ENCODE measurements around the gene SCGB3A2. TPM values are rescaled to one million over a fixed set of nuclear protein-coding genes. Genes with fewer than 3 reads are reported as not detected.

The SCGB3A2 gene
- not detected for total RNA-seq

GRCh38 chr5:147878066-147878759, at the start of gene SCGB3A2:
TSS of gene SCGB3A2 (plus strand) at chr5:147878711. CDS start at chr5:147878804, 93 bp downstream.
- no peak within 1 kb of the TSS for H3K4me3 Mint-ChIP-seq
- intact Hi-C loops (cut with DNase I, micrococcal nuclease), result no loop called here
- H3K9me3 Mint-ChIP-seq (ENCODE audit: low read depth), result no peaks in the 10 kb centered on the region
- H3K4me1 Mint-ChIP-seq, result no peaks in the 10 kb centered on the region
- CTCF ChIA-PET, result no interaction called here
- no peak within 1 kb of the TSS for H3K27ac Mint-ChIP-seq
- DNase-seq (no peak), ATAC-seq (no peak)
- POLR2A ChIA-PET, result no interaction called here
- no peaks in the 10 kb centered on the region for H3K36me3 Mint-ChIP-seq (ENCODE audit: low read depth)
- peaks cover 6% of the 10 kb centered on the region for H3K27me3 Mint-ChIP-seq

- DNase-seq, result no peak
- intact Hi-C loops (cut with DNase I, micrococcal nuclease), result no loop called here
- CTCF ChIA-PET, result interaction anchor here (0.5 to 1.8 kb wide), 3 partner anchors 199 to 1775 kb away, joined by 3 to 12 read pairs (median 3); no protein-coding TSS in a partner anchor
- H3K36me3 Mint-ChIP-seq (ENCODE audit: low read depth), result no peaks in the 10 kb centered on the region
- no peak overlapping the region for H3K27ac Mint-ChIP-seq
- H3K27me3 Mint-ChIP-seq, result peaks cover 10% of the 10 kb centered on the region
- POLR2A ChIA-PET, result no interaction called here
- H3K4me3 Mint-ChIP-seq, result no peak overlapping the region
- no peaks in the 10 kb centered on the region for H3K9me3 Mint-ChIP-seq (ENCODE audit: low read depth)
- no peak for ATAC-seq
- H3K4me1 Mint-ChIP-seq, result no peaks in the 10 kb centered on the region
Measured at GRCh38 chr5:147830035-147830434, 48.5 kb upstream of the SCGB3A2 start.

GRCh38 chr5:147831465-147831864, 47.0 kb upstream of the SCGB3A2 start, which contains the start of gene SPINK1:
TSS of gene SPINK1 (minus strand) at chr5:147831671. CDS start at chr5:147831577, 94 bp downstream.
- Mint-ChIP-seq H3K27me3 (peaks cover 10% of the 10 kb centered on the region), H3K27ac (no peak within 1 kb of the TSS), H3K4me3 (no peak within 1 kb of the TSS), H3K4me1 (no peaks in the 10 kb centered on the region), H3K36me3 (ENCODE audit: low read depth) (no peaks in the 10 kb centered on the region), H3K9me3 (ENCODE audit: low read depth) (no peaks in the 10 kb centered on the region)
- intact Hi-C loops (cut with DNase I, micrococcal nuclease), result no loop called here
- ATAC-seq (no peak), DNase-seq (no peak)
- CTCF ChIA-PET, result no interaction called here
- POLR2A ChIA-PET, result no interaction called here

GRCh38 chr5:147832541-147832940, 46.0 kb upstream of the SCGB3A2 start:
- ChIA-PET POLR2A (no interaction called here), CTCF (interaction anchor here (0.7 kb wide), 1 partner anchor 724 kb away, joined by 3 read pairs; no protein-coding TSS in a partner anchor)
- DNase-seq, result no peak
- Mint-ChIP-seq H3K27ac (no peak overlapping the region), H3K27me3 (peaks cover 8% of the 10 kb centered on the region), H3K4me3 (no peak overlapping the region), H3K36me3 (ENCODE audit: low read depth) (no peaks in the 10 kb centered on the region), H3K9me3 (ENCODE audit: low read depth) (no peaks in the 10 kb centered on the region), H3K4me1 (no peaks in the 10 kb centered on the region)
- intact Hi-C loops (cut with DNase I, micrococcal nuclease), result no loop called here
- no peak for ATAC-seq

- ChIA-PET POLR2A (no interaction called here), CTCF (interaction anchor here (1.0 kb wide), 1 partner anchor 13 kb away, joined by 3 read pairs; no protein-coding TSS in a partner anchor)
- peaks cover 6% of the 10 kb centered on the region for H3K27me3 Mint-ChIP-seq
- DNase-seq, result no peak
- no peaks in the 10 kb centered on the region for H3K36me3 Mint-ChIP-seq (ENCODE audit: low read depth)
- H3K9me3 Mint-ChIP-seq (ENCODE audit: low read depth), result no peaks in the 10 kb centered on the region
- H3K4me3 Mint-ChIP-seq, result no peak overlapping the region
- H3K4me1 Mint-ChIP-seq, result no peaks in the 10 kb centered on the region
- intact Hi-C loops (cut with DNase I, micrococcal nuclease), result no loop called here
- ATAC-seq, result no peak
- no peak overlapping the region for H3K27ac Mint-ChIP-seq
Measured at GRCh38 chr5:147835386-147835798, 43.1 kb upstream of the SCGB3A2 start.

- Mint-ChIP-seq H3K4me1 (no peaks in the 10 kb centered on the region), H3K36me3 (ENCODE audit: low read depth) (no peaks in the 10 kb centered on the region), H3K27ac (no peak overlapping the region), H3K4me3 (no peak overlapping the region), H3K9me3 (ENCODE audit: low read depth) (no peaks in the 10 kb centered on the region), H3K27me3 (peaks cover 6% of the 10 kb centered on the region)
- ATAC-seq (no peak), DNase-seq (no peak)
- CTCF ChIA-PET, result no interaction called here
- intact Hi-C loops (cut with DNase I, micrococcal nuclease), result no loop called here
- POLR2A ChIA-PET, result no interaction called here
Measured at GRCh38 chr5:147836439-147836838, 42.1 kb upstream of the SCGB3A2 start.

GRCh38 chr5:147842869-147843268, 35.6 kb upstream of the SCGB3A2 start:
- Mint-ChIP-seq H3K27ac (no peak overlapping the region), H3K4me1 (no peaks in the 10 kb centered on the region), H3K27me3 (peaks cover 17% of the 10 kb centered on the region), H3K4me3 (no peak overlapping the region), H3K36me3 (ENCODE audit: low read depth) (no peaks in the 10 kb centered on the region), H3K9me3 (ENCODE audit: low read depth) (no peaks in the 10 kb centered on the region)
- CTCF ChIA-PET, result interaction anchor here (1.9 kb wide), 1 partner anchor 15 kb away, joined by 6 read pairs; no protein-coding TSS in a partner anchor
- POLR2A ChIA-PET, result no interaction called here
- intact Hi-C loops (cut with DNase I, micrococcal nuclease), result no loop called here
- no peak for ATAC-seq
- no peak for DNase-seq

- Mint-ChIP-seq H3K9me3 (ENCODE audit: low read depth) (no peaks in the 10 kb centered on the region), H3K4me1 (no peaks in the 10 kb centered on the region), H3K27me3 (peaks cover 17% of the 10 kb centered on the region), H3K27ac (no peak overlapping the region), H3K36me3 (ENCODE audit: low read depth) (no peaks in the 10 kb centered on the region), H3K4me3 (no peak overlapping the region)
- ATAC-seq (no peak), DNase-seq (no peak)
- intact Hi-C loops (cut with DNase I, micrococcal nuclease), result no loop called here
- ChIA-PET CTCF (interaction anchor here (1.2 to 1.4 kb wide), 2 partner anchors 12 to 22 kb away, joined by 3 to 4 read pairs; no protein-coding TSS in a partner anchor), POLR2A (no interaction called here)
Measured at GRCh38 chr5:147844846-147845245, 33.7 kb upstream of the SCGB3A2 start.

GRCh38 chr5:147845618-147846017, 32.9 kb upstream of the SCGB3A2 start:
- no peaks in the 10 kb centered on the region for H3K4me1 Mint-ChIP-seq
- no peaks in the 10 kb centered on the region for H3K9me3 Mint-ChIP-seq (ENCODE audit: low read depth)
- ATAC-seq, result no peak
- no peak overlapping the region for H3K4me3 Mint-ChIP-seq
- peaks cover 17% of the 10 kb centered on the region for H3K27me3 Mint-ChIP-seq
- CTCF ChIA-PET, result interaction anchor here (1.2 to 1.4 kb wide), 3 partner anchors 11 to 23 kb away, joined by 3 to 4 read pairs (median 3); no protein-coding TSS in a partner anchor
- H3K27ac Mint-ChIP-seq, result no peak overlapping the region
- no peaks in the 10 kb centered on the region for H3K36me3 Mint-ChIP-seq (ENCODE audit: low read depth)
- intact Hi-C loops (cut with DNase I, micrococcal nuclease), result no loop called here
- no peak for DNase-seq
- POLR2A ChIA-PET, result no interaction called here

GRCh38 chr5:147849226-147849625, 29.3 kb upstream of the SCGB3A2 start:
- intact Hi-C loops (cut with DNase I, micrococcal nuclease), result no loop called here
- Mint-ChIP-seq H3K4me1 (no peaks in the 10 kb centered on the region), H3K27me3 (peaks cover 18% of the 10 kb centered on the region), H3K9me3 (ENCODE audit: low read depth) (no peaks in the 10 kb centered on the region), H3K4me3 (no peak overlapping the region), H3K36me3 (ENCODE audit: low read depth) (no peaks in the 10 kb centered on the region), H3K27ac (no peak overlapping the region)
- no peak for DNase-seq
- ChIA-PET CTCF (interaction anchor here (2.4 kb wide), 1 partner anchor 8 kb away, joined by 8 read pairs; no protein-coding TSS in a partner anchor), POLR2A (no interaction called here)
- ATAC-seq, result no peak

GRCh38 chr5:147851578-147851977, 26.9 kb upstream of the SCGB3A2 start:
- H3K36me3 Mint-ChIP-seq (ENCODE audit: low read depth), result no peaks in the 10 kb centered on the region
- H3K4me3 Mint-ChIP-seq, result no peak overlapping the region
- ChIA-PET POLR2A (no interaction called here), CTCF (interaction anchor here (0.6 kb wide), 1 partner anchor 1415 kb away, joined by 3 read pairs; no protein-coding TSS in a partner anchor)
- intact Hi-C loops (cut with DNase I, micrococcal nuclease), result loop anchor here in 1 of 2 experiments (10.0 kb wide), 1 partner anchor 523 kb away; no protein-coding TSS in a partner anchor
- no peak for ATAC-seq
- no peaks in the 10 kb centered on the region for H3K9me3 Mint-ChIP-seq (ENCODE audit: low read depth)
- peaks cover 15% of the 10 kb centered on the region for H3K27me3 Mint-ChIP-seq
- no peak for DNase-seq
- H3K4me1 Mint-ChIP-seq, result no peaks in the 10 kb centered on the region
- H3K27ac Mint-ChIP-seq, result no peak overlapping the region

GRCh38 chr5:147852365-147852764, 26.1 kb upstream of the SCGB3A2 start:
- Mint-ChIP-seq H3K4me3 (no peak overlapping the region), H3K27ac (no peak overlapping the region)
- POLR2A ChIA-PET, result no interaction called here

More at GRCh38 chr5:147852365-147852764, 26.1 kb upstream of the SCGB3A2 start:
- intact Hi-C loops (cut with DNase I, micrococcal nuclease), result loop anchor here in 1 of 2 experiments (10.0 kb wide), 1 partner anchor 522 kb away; no protein-coding TSS in a partner anchor
- DNase-seq (no peak), ATAC-seq (no peak)
- CTCF ChIA-PET, result no interaction called here
- Mint-ChIP-seq H3K36me3 (ENCODE audit: low read depth) (no peaks in the 10 kb centered on the region), H3K27me3 (peaks cover 15% of the 10 kb centered on the region), H3K9me3 (ENCODE audit: low read depth) (no peaks in the 10 kb centered on the region), H3K4me1 (no peaks in the 10 kb centered on the region)

Measured in activated CD4-positive, alpha-beta T cell treated with anti-CD3 and anti-CD28 coated beads for 36 hours (primary cell).